Activated B cell treated with CpG ODN at 0.5 μM for 24 hours (primary cell): ENCODE data around the gene CDC14B. TPM values are rescaled to one million over a fixed set of nuclear protein-coding genes. Genes with fewer than 3 reads are reported as not detected.
"Not testable (repeated sequence)": the region's sequence is repeated elsewhere in the genome, so short reads cannot be mapped to it uniquely, and the experiment has no call there.

Experiments
- ATAC-seq: fragments of 200-7000 bp; cut with Tn5 transposase; one replicate; pipeline ENCODE4 v1.10.0; 2021; ENCODE audit warnings: low read depth, mild to moderate bottlenecking, moderate library complexity
- CTCF ChIA-PET: fragments of 350-600 bp; sonication (Branson Sonifier 250); formaldehyde crosslinking; loops from one replicate; lab custom pipeline; 2021; ENCODE audit warnings: antibody characterized with exemption; lab: Charles Lee
- POLR2A ChIA-PET: fragments of 350-600 bp; sonication (Branson Sonifier 250); formaldehyde crosslinking; loops from one replicate; lab custom pipeline; 2021; ENCODE audit warnings: antibody characterized with exemption; lab: Charles Lee
- DNase-seq: peaks from one replicate; pipeline ENCODE4 v3.0.0; 2022
- H3K27ac Mint-ChIP-seq: one replicate; pipeline ENCODE4 v1.8.0; 2020; ENCODE audit warnings: mixed read lengths
- H3K27me3 Mint-ChIP-seq: one replicate; pipeline ENCODE4 v1.8.0; 2021; ENCODE audit warnings: mixed read lengths
- H3K36me3 Mint-ChIP-seq: one replicate; pipeline ENCODE4 v1.8.0; 2021; ENCODE audit warnings: low read depth, mixed read lengths
- H3K4me1 Mint-ChIP-seq: one replicate; pipeline ENCODE4 v1.8.0; 2021; ENCODE audit warnings: mixed read lengths
- H3K4me3 Mint-ChIP-seq: one replicate; pipeline ENCODE4 v1.8.0; 2020; ENCODE audit warnings: mild to moderate bottlenecking, mixed read lengths
- H3K9me3 Mint-ChIP-seq: one replicate; pipeline ENCODE4 v1.8.0; 2020; ENCODE audit warnings: mixed read lengths
- CTCF ChIP-seq: fragments of 200-600 bp; IDR thresholded peaks from one replicate; pipeline ENCODE4 v1.8.0; 2022; ENCODE audit warnings: antibody characterized with exemption, mild to moderate bottlenecking
- intact Hi-C: fragments of 100-400 bp; cut with micrococcal nuclease; formaldehyde crosslinking; loops from one replicate; pipeline ENCODE4 v1.15.1; 2024
- total RNA-seq: library from RNA; stranded (reverse); gene quantifications from 2 replicates; pipeline ENCODE4 v1.2.3, GENCODE V29; 2022

The CDC14B gene
- total RNA-seq, 1 donor from 2014 or later, result 2.5 TPM

- ChIA-PET CTCF (no interaction called here), POLR2A (no interaction called here)
- no peaks in the 10 kb centered on the region for H3K4me1 Mint-ChIP-seq
- H3K9me3 Mint-ChIP-seq, result no peaks in the 10 kb centered on the region
- DNase-seq, result no peak
- peaks cover 13% of the 10 kb centered on the region for H3K36me3 Mint-ChIP-seq
- intact Hi-C loops, result no loop called here
- ATAC-seq, result no peak
- no peak overlapping the region for H3K4me3 Mint-ChIP-seq
- no peak overlapping the region for H3K27ac Mint-ChIP-seq
- TF ChIP-seq CTCF, result no peak
- H3K27me3 Mint-ChIP-seq, result no peaks in the 10 kb centered on the region
Measured at GRCh38 chr9:96509026-96509425, 110.6 kb downstream of the CDC14B start.

DNA sequence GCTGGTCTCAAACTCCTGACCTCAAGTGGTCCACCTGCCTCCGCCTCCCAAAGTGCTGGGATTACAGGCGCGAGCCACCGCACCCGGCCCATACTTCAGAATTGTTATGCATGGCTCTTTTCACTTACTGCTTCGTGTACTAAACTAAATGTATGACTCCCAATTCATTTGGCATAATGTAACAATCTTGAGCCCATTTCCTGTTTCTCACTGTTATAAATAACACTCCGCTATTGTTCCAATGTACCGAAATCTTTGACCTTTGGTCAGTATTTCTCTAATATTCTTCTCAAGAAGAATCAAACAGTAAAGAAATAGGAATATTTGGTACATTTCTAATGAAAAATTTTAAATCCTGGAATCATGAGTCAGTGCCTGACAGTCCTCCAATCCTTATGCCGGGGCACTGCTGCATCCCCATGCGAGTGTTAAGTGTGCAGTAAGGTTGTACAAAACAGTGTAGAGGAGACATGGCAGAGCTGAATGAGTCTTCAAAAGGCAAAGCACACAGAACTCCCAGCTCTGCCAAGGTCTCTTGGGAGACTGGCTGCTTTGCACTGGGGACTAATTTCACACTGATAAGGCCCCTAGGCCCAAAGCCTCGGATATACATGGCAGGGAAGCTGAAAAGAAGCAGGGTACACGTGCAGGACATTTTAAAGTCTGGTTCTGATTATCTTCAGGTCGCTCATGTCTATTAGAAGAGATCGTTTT lies 111.3 kb downstream of the CDC14B start:
- no peaks in the 10 kb centered on the region for H3K9me3 Mint-ChIP-seq
- TF ChIP-seq CTCF, result no peak
- no peak for ATAC-seq
- H3K4me1 Mint-ChIP-seq, result no peaks in the 10 kb centered on the region
- H3K27me3 Mint-ChIP-seq, result no peaks in the 10 kb centered on the region
- no peak overlapping the region for H3K27ac Mint-ChIP-seq
- intact Hi-C loops, result no loop called here
- CTCF ChIA-PET, result no interaction called here
- POLR2A ChIA-PET, result no interaction called here
- no peak for DNase-seq
- peaks cover 14% of the 10 kb centered on the region for H3K36me3 Mint-ChIP-seq
- no peak overlapping the region for H3K4me3 Mint-ChIP-seq

- ATAC-seq (no peak), DNase-seq (no peak)
- no peak for TF ChIP-seq CTCF
- Mint-ChIP-seq H3K27ac (no peak overlapping the region), H3K27me3 (no peaks in the 10 kb centered on the region), H3K36me3 (peaks cover 13% of the 10 kb centered on the region), H3K9me3 (no peaks in the 10 kb centered on the region), H3K4me1 (no peaks in the 10 kb centered on the region), H3K4me3 (no peak overlapping the region)
- CTCF ChIA-PET, result no interaction called here
- intact Hi-C loops, result no loop called here
- POLR2A ChIA-PET, result interaction anchor here (0.6 kb wide), 2 partner anchors 40 to 54 kb away, joined by 3 to 6 read pairs; no protein-coding TSS in a partner anchor
Measured at GRCh38 chr9:96505316-96505991, 114.2 kb downstream of the CDC14B start.

- H3K4me3 Mint-ChIP-seq, result no peak overlapping the region
- ChIA-PET POLR2A (no interaction called here), CTCF (no interaction called here)
- no peak for ATAC-seq
- no peaks in the 10 kb centered on the region for H3K27me3 Mint-ChIP-seq
- no peaks in the 10 kb centered on the region for H3K9me3 Mint-ChIP-seq
- H3K27ac Mint-ChIP-seq, result no peak overlapping the region
- peaks cover 9% of the 10 kb centered on the region for H3K36me3 Mint-ChIP-seq
- no peak for DNase-seq
- intact Hi-C loops, result no loop called here
- TF ChIP-seq CTCF, result no peak
- H3K4me1 Mint-ChIP-seq, result no peaks in the 10 kb centered on the region
Measured at GRCh38 chr9:96503918-96504317, 115.7 kb downstream of the CDC14B start.

- POLR2A ChIA-PET, ATAC-seq, H3K9me3 Mint-ChIP-seq, H3K27ac Mint-ChIP-seq, H3K27me3 Mint-ChIP-seq, H3K4me3 Mint-ChIP-seq, H3K36me3 Mint-ChIP-seq, CTCF ChIA-PET, H3K4me1 Mint-ChIP-seq, DNase-seq, intact Hi-C loops: not testable (repeated sequence)
Measured at GRCh38 chr9:96503374-96503748, 116.3 kb downstream of the CDC14B start.
